Activated naive CD8-positive, alpha-beta T cell treated with anti-CD3 and anti-CD28 coated beads, Interleukin-2, amount 10 ng/mL, durations not matched to agents 7 days and 5 days (primary cell): ENCODE data around the gene C11orf58. TPM values are rescaled to one million over a fixed set of nuclear protein-coding genes. Genes with fewer than 3 reads are reported as not detected.

Experiments used
- ATAC-seq: fragments of 150-1000 bp; cut with Tn5 transposase; one replicate; pipeline ENCODE4 v1.10.0; 2021; ENCODE audit warnings: low read depth, moderate library complexity
- POLR2A ChIA-PET: fragments of 350-600 bp; sonication (Branson Sonifier 250); formaldehyde crosslinking; loops from one replicate; lab custom pipeline; 2021; ENCODE audit warnings: antibody characterized with exemption; lab: Charles Lee
- DNase-seq: peaks from one replicate; pipeline ENCODE4 v3.0.0; 2021
- H3K27ac Mint-ChIP-seq: one replicate; pipeline ENCODE4 v1.8.0; 2022; ENCODE audit warnings: mild to moderate bottlenecking, mixed read lengths
- H3K27me3 Mint-ChIP-seq: one replicate; pipeline ENCODE4 v1.8.0; 2022; ENCODE audit warnings: mild to moderate bottlenecking, moderate library complexity, mixed read lengths
- H3K36me3 Mint-ChIP-seq: one replicate; pipeline ENCODE4 v1.8.0; 2021; ENCODE audit warnings: mild to moderate bottlenecking, mixed read lengths
- H3K4me1 Mint-ChIP-seq: one replicate; pipeline ENCODE4 v1.8.0; 2021; ENCODE audit warnings: mixed read lengths
- H3K4me3 Mint-ChIP-seq: one replicate; pipeline ENCODE4 v1.8.0; 2022; ENCODE audit warnings: mild to moderate bottlenecking, moderate library complexity, mixed read lengths
- H3K9me3 Mint-ChIP-seq: one replicate; pipeline ENCODE4 v1.8.0; 2021; ENCODE audit warnings: mixed read lengths
- total RNA-seq, 2 experiments: library from RNA; stranded (reverse); gene quantifications; one replicate each; pipeline ENCODE4 v1.2.3, GENCODE V29; 2021

C11orf58 gene
- total RNA-seq, 2 experiments from 2014 or later = 120 to 121 TPM

GRCh38 chr11:16773981-16774935 is 35.8 kb downstream of the C11orf58 start:
- Mint-ChIP-seq H3K27ac (no peak overlapping the region), H3K4me1 (no peaks in the 10 kb centered on the region), H3K36me3 (no peaks in the 10 kb centered on the region), H3K9me3 (no peaks in the 10 kb centered on the region), H3K27me3 (peaks cover 4% of the 10 kb centered on the region), H3K4me3 (no peak overlapping the region)
- DNase-seq (no peak), ATAC-seq (no peak)
- POLR2A ChIA-PET = no interaction called here

- DNase-seq (no peak), ATAC-seq (no peak)
- Mint-ChIP-seq H3K36me3 (no peaks in the 10 kb centered on the region), H3K4me3 (no peak overlapping the region), H3K9me3 (no peaks in the 10 kb centered on the region), H3K4me1 (no peaks in the 10 kb centered on the region), H3K27me3 (peaks cover 2% of the 10 kb centered on the region), H3K27ac (no peak overlapping the region)
- POLR2A ChIA-PET = no interaction called here
These were observed 36.6 kb downstream of the C11orf58 start for GRCh38 chr11:16774936-16775613.

GRCh38 chr11:16775614-16776283 is 37.3 kb downstream of the C11orf58 start:
- Mint-ChIP-seq H3K36me3 (no peaks in the 10 kb centered on the region), H3K4me3 (no peak overlapping the region), H3K27ac (no peak overlapping the region), H3K9me3 (no peaks in the 10 kb centered on the region), H3K4me1 (no peaks in the 10 kb centered on the region), H3K27me3 (peaks cover 2% of the 10 kb centered on the region)
- ATAC-seq = no peak
- POLR2A ChIA-PET = no interaction called here
- DNase-seq = no peak

- Mint-ChIP-seq H3K9me3 (no peaks in the 10 kb centered on the region), H3K4me1 (no peaks in the 10 kb centered on the region), H3K4me3 (no peak overlapping the region), H3K27me3 (peaks cover 2% of the 10 kb centered on the region), H3K27ac (no peak overlapping the region), H3K36me3 (no peaks in the 10 kb centered on the region)
- POLR2A ChIA-PET = no interaction called here
- ATAC-seq = no peak
- no peak for DNase-seq
These were observed 38.5 kb downstream of the C11orf58 start for GRCh38 chr11:16776711-16777612.

GRCh38 chr11:16777613-16777975 is 39.1 kb downstream of the C11orf58 start:
- ATAC-seq = no peak
- no peak for DNase-seq
- Mint-ChIP-seq H3K27me3 (peaks cover 2% of the 10 kb centered on the region), H3K27ac (no peak overlapping the region), H3K4me1 (no peaks in the 10 kb centered on the region), H3K36me3 (no peaks in the 10 kb centered on the region), H3K4me3 (no peak overlapping the region), H3K9me3 (no peaks in the 10 kb centered on the region)
- POLR2A ChIA-PET = no interaction called here

- H3K4me1 Mint-ChIP-seq = no peaks in the 10 kb centered on the region
- ATAC-seq (no peak), DNase-seq (no peak)
- H3K27me3 Mint-ChIP-seq = peaks cover 2% of the 10 kb centered on the region
- H3K9me3 Mint-ChIP-seq = no peaks in the 10 kb centered on the region
- POLR2A ChIA-PET = no interaction called here
- H3K36me3 Mint-ChIP-seq = no peaks in the 10 kb centered on the region
- H3K27ac Mint-ChIP-seq = no peak overlapping the region
- H3K4me3 Mint-ChIP-seq = no peak overlapping the region
These were observed 39.8 kb downstream of the C11orf58 start for GRCh38 chr11:16778286-16778685.

- Mint-ChIP-seq H3K4me3 (no peak overlapping the region), H3K36me3 (no peaks in the 10 kb centered on the region), H3K27ac (no peak overlapping the region), H3K4me1 (no peaks in the 10 kb centered on the region), H3K9me3 (no peaks in the 10 kb centered on the region), H3K27me3 (peaks cover 2% of the 10 kb centered on the region)
- no peak for ATAC-seq
- DNase-seq = no peak
- POLR2A ChIA-PET = no interaction called here
These were observed 40.4 kb downstream of the C11orf58 start for GRCh38 chr11:16778876-16779275.

GRCh38 chr11:16779436-16779835 is 41.0 kb downstream of the C11orf58 start:
- Mint-ChIP-seq H3K4me3 (no peak overlapping the region), H3K4me1 (no peaks in the 10 kb centered on the region), H3K36me3 (no peaks in the 10 kb centered on the region), H3K27ac (no peak overlapping the region), H3K27me3 (peaks cover 2% of the 10 kb centered on the region), H3K9me3 (no peaks in the 10 kb centered on the region)
- POLR2A ChIA-PET = no interaction called here
- ATAC-seq (no peak), DNase-seq (no peak)

GRCh38 chr11:16780146-16780545 is 41.7 kb downstream of the C11orf58 start:
- ATAC-seq (no peak), DNase-seq (no peak)
- Mint-ChIP-seq H3K4me3 (no peak overlapping the region), H3K36me3 (no peaks in the 10 kb centered on the region), H3K9me3 (no peaks in the 10 kb centered on the region), H3K27me3 (no peaks in the 10 kb centered on the region), H3K27ac (no peak overlapping the region), H3K4me1 (no peaks in the 10 kb centered on the region)
- POLR2A ChIA-PET = no interaction called here

- POLR2A ChIA-PET = no interaction called here
- Mint-ChIP-seq H3K4me1 (no peaks in the 10 kb centered on the region), H3K27me3 (no peaks in the 10 kb centered on the region), H3K4me3 (no peak overlapping the region), H3K9me3 (no peaks in the 10 kb centered on the region), H3K36me3 (no peaks in the 10 kb centered on the region), H3K27ac (no peak overlapping the region)
- no peak for DNase-seq
- ATAC-seq = no peak
These were observed 42.5 kb downstream of the C11orf58 start for GRCh38 chr11:16780698-16781550.

- H3K4me3 Mint-ChIP-seq = no peak overlapping the region
- no peaks in the 10 kb centered on the region for H3K27me3 Mint-ChIP-seq
- H3K27ac Mint-ChIP-seq = no peak overlapping the region
- DNase-seq (no peak), ATAC-seq (no peak)
- POLR2A ChIA-PET = no interaction called here
- H3K9me3 Mint-ChIP-seq = no peaks in the 10 kb centered on the region
- no peaks in the 10 kb centered on the region for H3K4me1 Mint-ChIP-seq
- no peaks in the 10 kb centered on the region for H3K36me3 Mint-ChIP-seq
These were observed 43.8 kb downstream of the C11orf58 start for GRCh38 chr11:16781936-16782919.
